Cardiac septum (tissue), 1 donor: ENCODE results near the gene SRPK1. TPM values are rescaled to one million over a fixed set of nuclear protein-coding genes. Genes with fewer than 3 reads are reported as not detected.

ENCODE experiments used
- DNase-seq: peaks from one replicate; pipeline ENCODE4 v3.0.0-alpha.2; 2020; ENCODE audit warnings: low spot score
- intact Hi-C: fragments of 100-400 bp; cut with DNase I; formaldehyde crosslinking; loops from one replicate; pipeline ENCODE4 v1.14.0; 2022
- total RNA-seq: library from RNA; stranded (reverse); fragmentation: NEBNext Ultra II Directional; extraction: Animal tissue kit (Norgen Biotek cat#: 25700); gene quantifications from one replicate; pipeline ENCODE4 v1.2.1, GENCODE V29; 2021
- donor health status: DM: no; HTN: no; CAD: no.

The SRPK1 gene
- total RNA-seq, 1 donor from 2014 or later = 20.4 TPM

DNA sequence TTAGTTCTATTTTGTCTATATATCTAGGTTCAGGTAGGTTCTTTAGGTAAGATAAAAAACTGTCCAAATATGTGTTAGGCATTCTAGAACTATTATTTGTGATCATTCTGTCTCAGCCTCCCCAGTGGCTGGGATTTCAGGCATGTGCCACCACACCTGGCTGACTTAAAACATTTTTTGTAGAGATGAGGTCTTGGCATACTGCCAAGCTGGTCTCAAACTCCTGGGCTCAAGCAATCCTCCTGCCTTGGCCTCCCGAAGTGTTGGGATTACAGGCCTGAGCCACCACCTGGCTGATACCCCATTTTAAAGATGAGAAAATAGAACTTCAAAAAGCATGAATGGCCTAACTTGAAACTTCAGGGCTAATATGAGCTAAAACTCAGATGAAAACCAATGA is 81.9 kb downstream of the SRPK1 start:
- no peak for DNase-seq
- intact Hi-C loops = no loop called here

GRCh38 chr6:35833536-35833935 is 87.4 kb downstream of the SRPK1 start:
- DNase-seq = no peak
- intact Hi-C loops = no loop called here

- intact Hi-C loops = no loop called here
- no peak for DNase-seq
These were observed 89.5 kb downstream of the SRPK1 start for GRCh38 chr6:35831257-35832007.

- intact Hi-C loops = no loop called here
These were observed 91.6 kb downstream of the SRPK1 start for GRCh38 chr6:35829306-35829705.

GRCh38 chr6:35824552-35825192 is 96.2 kb downstream of the SRPK1 start:
- no peak for DNase-seq
- intact Hi-C loops = no loop called here

More at GRCh38 chr6:35829306-35829705, 91.6 kb downstream of the SRPK1 start:
- DNase-seq = no peak

- DNase-seq = no peak
- intact Hi-C loops = no loop called here
These were observed 97.3 kb downstream of the SRPK1 start for GRCh38 chr6:35823601-35824000.

DNA sequence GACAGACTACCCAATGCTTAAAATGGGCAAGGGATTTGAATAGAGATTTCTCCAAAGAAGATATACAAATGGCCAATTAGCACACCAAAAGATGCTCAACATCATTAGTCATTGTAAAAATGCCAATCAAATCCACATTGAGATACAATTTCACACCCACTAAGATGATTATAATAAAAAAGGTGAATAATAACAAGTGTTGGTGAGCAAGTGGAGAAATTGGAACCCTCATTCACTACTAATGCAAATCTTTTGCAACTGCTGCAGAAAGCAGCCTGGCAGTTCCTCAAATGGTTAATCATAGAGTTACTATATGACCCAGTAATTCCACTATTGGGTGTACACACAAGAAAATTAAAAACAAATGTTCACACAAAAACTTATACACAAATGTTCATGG is 103.4 kb downstream of the SRPK1 start:
- intact Hi-C loops = no loop called here
- DNase-seq = no peak

DNA sequence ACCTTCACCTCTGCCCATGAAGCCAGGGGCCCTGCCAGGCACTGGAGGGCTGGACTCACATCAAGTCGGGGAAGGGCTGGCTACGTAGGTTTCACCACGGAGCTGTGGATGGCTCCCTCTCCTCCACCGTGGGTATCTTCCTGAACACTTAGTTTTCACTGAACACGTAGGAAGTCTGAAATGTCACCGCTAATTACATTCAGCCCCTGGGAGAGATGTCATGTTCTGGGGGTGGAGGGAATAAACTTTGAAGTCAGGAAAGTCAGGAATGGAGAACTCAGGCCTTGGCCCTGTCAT is 109.3 kb downstream of the SRPK1 start:
- no peak for DNase-seq
- intact Hi-C loops = no loop called here

- intact Hi-C loops = no loop called here
- DNase-seq = no peak
These were observed 109.8 kb downstream of the SRPK1 start for GRCh38 chr6:35810971-35811698.

GRCh38 chr6:35809809-35810208 is 111.1 kb downstream of the SRPK1 start:
- DNase-seq = no peak
- intact Hi-C loops = no loop called here

DNA sequence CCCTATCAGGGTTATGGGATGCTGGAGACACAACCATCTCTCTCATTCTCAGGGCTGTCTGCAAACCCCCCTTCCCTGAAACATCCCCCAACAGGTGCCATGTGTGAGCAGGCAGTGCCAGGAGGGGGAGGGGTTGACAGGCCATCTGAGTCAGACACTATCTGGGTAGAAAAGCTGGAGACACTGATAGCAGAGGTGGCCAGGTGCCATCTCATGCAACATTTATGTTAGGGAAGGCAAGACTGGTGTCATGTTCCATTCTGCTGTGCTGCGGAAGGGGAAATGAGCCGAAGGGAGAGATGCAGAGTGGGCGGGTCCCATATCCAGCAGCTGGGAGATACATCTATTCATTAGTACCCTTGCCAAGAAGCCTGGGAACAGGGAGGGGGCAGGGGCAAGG is 112.2 kb downstream of the SRPK1 start:
- no peak for DNase-seq
- intact Hi-C loops = no loop called here

- intact Hi-C loops = no loop called here
These were observed 115.7 kb downstream of the SRPK1 start, which contains the start of gene LHFPL5 for GRCh38 chr6:35804996-35805736. TSS of gene LHFPL5 (plus strand) at chr6:35805352. CDS start at chr6:35805671, 319 bp downstream.

GRCh38 chr6:35801148-35801547 is 119.8 kb downstream of the SRPK1 start:
- intact Hi-C loops = no loop called here
- no peak for DNase-seq

More at GRCh38 chr6:35804996-35805736, 115.7 kb downstream of the SRPK1 start, which contains the start of gene LHFPL5:
- no peak for DNase-seq

GRCh38 chr6:35798706-35799105 is 122.2 kb downstream of the SRPK1 start:
- DNase-seq = no peak
- intact Hi-C loops = loop anchor here (1.0 kb wide), 1 partner anchor 11 kb away; no protein-coding TSS in a partner anchor

GRCh38 chr6:35797837-35798526 is 122.9 kb downstream of the SRPK1 start:
- intact Hi-C loops = loop anchor here (1.0 kb wide), 1 partner anchor 11 kb away; no protein-coding TSS in a partner anchor
- no peak for DNase-seq

DNA sequence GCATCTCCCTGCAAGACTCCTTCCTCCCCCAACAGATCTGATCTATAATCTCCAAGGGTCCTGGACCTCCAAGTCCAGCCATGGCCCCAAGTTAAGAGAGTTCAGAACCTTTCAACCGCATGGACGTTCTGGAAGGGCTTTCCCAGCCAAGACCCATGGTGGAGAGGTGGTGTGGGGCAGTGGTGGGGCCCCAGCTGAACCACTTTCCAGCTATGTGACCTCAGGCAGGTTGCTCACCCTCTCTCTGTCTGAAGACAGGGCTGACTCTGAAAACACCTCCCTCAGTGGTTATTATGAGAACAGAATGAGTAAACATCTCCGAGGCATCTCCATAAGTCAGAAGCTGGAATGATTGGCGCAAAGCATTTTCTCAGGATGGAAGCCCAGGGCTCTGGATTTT is 124.7 kb downstream of the SRPK1 start:
- intact Hi-C loops = no loop called here
- peak; percentile 51 for DNase-seq

GRCh38 chr6:35795453-35796071 is 125.3 kb downstream of the SRPK1 start:
- no peak for DNase-seq
- intact Hi-C loops = no loop called here

DNA sequence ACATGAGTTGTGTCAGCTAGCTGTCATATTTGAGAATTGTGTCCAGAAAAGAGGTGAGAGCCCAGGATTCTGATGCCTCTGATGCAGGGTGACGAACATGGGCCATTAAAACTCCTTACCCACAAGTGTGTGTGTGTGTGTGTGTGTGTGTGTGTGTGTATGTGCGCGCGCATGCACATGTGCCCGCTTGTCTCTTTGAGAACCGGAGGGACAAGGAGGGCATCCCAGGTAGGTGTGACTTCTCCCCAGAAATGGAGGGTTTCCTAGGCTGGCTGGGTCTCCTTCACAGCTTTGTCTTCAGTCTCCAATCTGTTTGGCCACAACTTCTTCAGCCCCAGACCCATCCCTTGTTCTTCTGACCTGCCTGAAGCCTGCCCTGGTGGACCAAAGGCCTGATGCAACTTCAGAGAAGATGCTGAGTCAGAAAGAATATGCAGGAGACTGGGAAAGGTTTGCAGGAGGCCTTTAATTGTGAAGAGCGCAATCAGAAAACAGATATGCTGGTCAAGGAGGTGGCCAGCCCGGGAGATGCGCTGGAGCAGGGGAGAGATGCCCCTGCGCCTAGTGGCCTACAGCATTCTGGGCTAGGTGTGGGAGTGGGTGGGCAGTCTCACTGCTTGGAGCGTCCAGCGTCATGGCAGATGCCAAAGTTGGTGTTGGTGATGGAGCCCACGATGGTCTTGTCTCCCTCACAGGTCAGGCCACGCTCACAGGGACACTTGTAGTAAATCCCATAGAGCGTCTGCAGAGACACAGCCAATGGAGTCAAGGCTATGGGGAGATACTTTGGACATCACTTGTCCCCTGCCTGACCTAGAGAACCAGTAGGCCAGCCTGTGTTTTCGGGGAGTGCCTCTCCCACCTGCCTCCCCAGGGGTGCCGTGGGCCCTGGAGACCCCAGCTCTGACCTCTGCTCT is 126.1 kb downstream of the SRPK1 start:
- intact Hi-C loops = no loop called here

More for the DNA sequence above, 126.1 kb downstream of the SRPK1 start:
- DNase-seq = no peak
